A673 (cell line): ENCODE data around the gene LARGE1. TPM values are rescaled to one million over a fixed set of nuclear protein-coding genes. Genes with fewer than 3 reads are reported as not detected.

ENCODE experiments used
- Bru-seq: library from RNA; stranded (reverse); fragments of 400-500 nt; gene quantifications from one replicate; lab custom pipeline; 2021; lab: Mats Ljungman, UMichigan
- BruChase-seq, 2 experiments: library from RNA; stranded (reverse); fragments of 400-500 nt; gene quantifications; one replicate each; lab custom pipeline; 2021; lab: Mats Ljungman, UMichigan
- BruUV-seq: library from RNA; stranded (reverse); fragments of 400-500 nt; replicated peaks from 2 replicates; lab custom pipeline; 2021; lab: Mats Ljungman, UMichigan
- CTCF ChIA-PET: fragments of 300-600 bp; sonication (Branson Sonifier 250); formaldehyde crosslinking; loops from one replicate; lab custom pipeline; 2022; ENCODE audit warnings: antibody characterized with exemption; lab: Charles Lee
- POLR2A ChIA-PET: fragments of 300-600 bp; sonication (Branson Sonifier 250); formaldehyde crosslinking; loops from one replicate; lab custom pipeline; 2022; ENCODE audit warnings: antibody characterized with exemption; ENCODE audit not compliant: low non-redundant PET; lab: Charles Lee
- DNase-seq: peaks from one replicate; pipeline ENCODE4 v3.0.0-alpha.2; 2015; ENCODE audit warnings: low spot score
- H3K27ac ChIP-seq: fragments of 200-600 bp; sonication (generic); 2 replicates; pipeline ENCODE4 v1.5.1; 2016; ENCODE audit warnings: mixed run types, low read depth, mild to moderate bottlenecking, mixed read lengths, antibody characterized with exemption, low read length; ENCODE audit not compliant: poor library complexity, severe bottlenecking
- H3K27me3 ChIP-seq: fragments of 200-600 bp; sonication (generic); replicated peaks from 2 replicates; pipeline ENCODE4 v1.6.1; 2017; ENCODE audit warnings: mixed run types, low read depth, mild to moderate bottlenecking, mixed read lengths, antibody characterized with exemption, low read length; ENCODE audit not compliant: insufficient read depth, poor library complexity
- H3K36me3 ChIP-seq: fragments of 200-600 bp; sonication (generic); 2 replicates; pipeline ENCODE4 v1.6.1; 2016; ENCODE audit warnings: mixed run types, mild to moderate bottlenecking, mixed read lengths, antibody characterized with exemption, low read length; ENCODE audit not compliant: insufficient read depth, poor library complexity, severe bottlenecking
- H3K4me1 ChIP-seq: fragments of 200-600 bp; sonication (generic); 2 replicates; pipeline ENCODE4 v1.6.1; 2017; ENCODE audit warnings: mixed run types, mild to moderate bottlenecking, mixed read lengths, antibody characterized with exemption, low read length; ENCODE audit not compliant: insufficient read depth, poor library complexity, severe bottlenecking
- H3K4me3 ChIP-seq: fragments of 200-600 bp; sonication (generic); 2 replicates; pipeline ENCODE4 v1.5.1; 2016; ENCODE audit warnings: low read depth, mixed run types, mild to moderate bottlenecking, mixed read lengths, low read length; ENCODE audit not compliant: poor library complexity, severe bottlenecking
- H3K9me3 ChIP-seq: fragments of 200-600 bp; sonication (generic); 2 replicates; pipeline ENCODE4 v1.6.1; 2016; ENCODE audit warnings: mixed run types, low read depth, mild to moderate bottlenecking, mixed read lengths, antibody characterized with exemption, low read length; ENCODE audit not compliant: poor library complexity, severe bottlenecking
- EZH2 ChIP-seq: fragments of 200-600 bp; sonication (generic); IDR thresholded peaks from 2 replicates; pipeline ENCODE4 v1.6.1; 2017; ENCODE audit warnings: borderline replicate concordance, low read depth, mild to moderate bottlenecking, mixed read lengths, antibody characterized with exemption, low read length; ENCODE audit not compliant: poor library complexity, severe bottlenecking
- intact Hi-C: fragments of 100-400 bp; cut with micrococcal nuclease; formaldehyde crosslinking; loops from one replicate; pipeline ENCODE4 v1.10.0; 2022; ENCODE audit not compliant: unreplicated experiment
- long read RNA-seq: library from polyadenylated mRNA; stranded (forward); transcript quantifications from one replicate; pipeline ENCODE4 v2.0.0, GENCODE V29; 2022
- total RNA-seq: library from RNA; stranded (reverse); gene quantifications from 2 replicates; pipeline ENCODE4 v1.2.3, GENCODE V29; 2021
- TF ChIP-seq, protein P1 (sequence below): fragments of 300-800, 200-600 bp; sonication (generic); conservative IDR thresholded peaks from 2 replicates; pipeline ENCODE4 v1.5.1; 2017; ENCODE audit warnings: low read depth, mild to moderate bottlenecking, antibody characterized with exemption, low read length, moderate library complexity, mixed read lengths

LARGE1 gene
- total RNA-seq, result not detected in 2 replicates
- Bru-seq, nascent RNA, result not detected
- percentile 0 among the genes with signal in this experiment for BruChase-seq, experiment 1, labeled RNA remaining after a 2-hour chase
- percentile 1 among the genes with signal in this experiment for BruChase-seq, experiment 2, labeled RNA remaining after a 6-hour chase
- long read RNA-seq, result 0 reads

DNA sequence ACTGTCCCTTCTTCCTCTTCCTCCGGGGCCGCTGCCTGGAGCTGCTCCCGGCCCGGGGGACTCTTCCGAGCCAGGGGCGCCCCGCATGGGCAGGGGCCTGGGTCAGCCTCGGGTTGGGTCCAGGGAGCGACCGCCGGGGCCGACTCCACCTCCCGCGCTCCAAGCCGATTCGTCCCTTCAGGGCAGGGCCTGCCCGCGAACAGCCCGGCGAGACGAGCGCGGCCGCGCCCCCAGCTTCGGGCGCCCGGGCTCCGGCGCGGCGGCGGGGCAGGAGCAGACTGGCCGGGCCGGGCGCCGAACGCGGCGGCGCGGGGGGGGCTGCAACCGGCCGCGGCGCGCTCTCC is at the start of gene LARGE1:
Gene LARGE1, minus strand, starts transcription at position 280 of the 344 bp plus-strand sequence.
- Histone ChIP-seq H3K4me1 (no peaks in the 10 kb centered on the region), H3K9me3 (no peaks in the 10 kb centered on the region), H3K36me3 (no peaks in the 10 kb centered on the region), H3K27me3 (peaks cover 42% of the 10 kb centered on the region), H3K4me3 (no peak within 1 kb of the TSS), H3K27ac (no peak within 1 kb of the TSS)
- intact Hi-C loops, result loop anchor here (10.0 kb wide), 1 partner anchor 1105 kb away; no protein-coding TSS in a partner anchor
- TF ChIP-seq, protein P1, sequence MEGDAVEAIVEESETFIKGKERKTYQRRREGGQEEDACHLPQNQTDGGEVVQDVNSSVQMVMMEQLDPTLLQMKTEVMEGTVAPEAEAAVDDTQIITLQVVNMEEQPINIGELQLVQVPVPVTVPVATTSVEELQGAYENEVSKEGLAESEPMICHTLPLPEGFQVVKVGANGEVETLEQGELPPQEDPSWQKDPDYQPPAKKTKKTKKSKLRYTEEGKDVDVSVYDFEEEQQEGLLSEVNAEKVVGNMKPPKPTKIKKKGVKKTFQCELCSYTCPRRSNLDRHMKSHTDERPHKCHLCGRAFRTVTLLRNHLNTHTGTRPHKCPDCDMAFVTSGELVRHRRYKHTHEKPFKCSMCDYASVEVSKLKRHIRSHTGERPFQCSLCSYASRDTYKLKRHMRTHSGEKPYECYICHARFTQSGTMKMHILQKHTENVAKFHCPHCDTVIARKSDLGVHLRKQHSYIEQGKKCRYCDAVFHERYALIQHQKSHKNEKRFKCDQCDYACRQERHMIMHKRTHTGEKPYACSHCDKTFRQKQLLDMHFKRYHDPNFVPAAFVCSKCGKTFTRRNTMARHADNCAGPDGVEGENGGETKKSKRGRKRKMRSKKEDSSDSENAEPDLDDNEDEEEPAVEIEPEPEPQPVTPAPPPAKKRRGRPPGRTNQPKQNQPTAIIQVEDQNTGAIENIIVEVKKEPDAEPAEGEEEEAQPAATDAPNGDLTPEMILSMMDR, result no peak
- no peak for TF ChIP-seq EZH2
- ChIA-PET CTCF (no interaction called here), POLR2A (no interaction called here)
- DNase-seq, result no peak
- no TSS peak for BruUV-seq

DNA sequence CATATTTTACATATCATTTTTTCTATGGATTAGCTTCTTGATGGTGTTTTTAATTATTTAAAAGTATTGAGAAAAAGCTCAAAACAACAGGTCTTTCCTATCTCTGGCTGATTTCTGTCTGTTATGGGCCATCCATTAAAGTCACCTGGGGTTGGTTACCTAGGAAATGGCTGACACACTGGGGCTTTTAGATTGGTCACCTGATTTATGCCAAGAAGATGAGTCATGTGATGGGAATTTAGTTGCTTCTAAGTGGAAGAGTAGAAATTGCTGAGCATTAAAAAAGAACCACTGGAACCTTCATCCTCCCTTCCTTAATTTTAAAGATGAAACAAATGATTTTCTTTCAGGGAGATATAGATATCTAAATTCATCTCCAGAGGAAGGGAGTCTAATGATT is 48.8 kb upstream of the LARGE1 start:
- peaks cover 30% of the 10 kb centered on the region for H3K9me3 ChIP-seq
- no peaks in the 10 kb centered on the region for H3K36me3 ChIP-seq
- TF ChIP-seq, protein P1, result no peak
- TF ChIP-seq EZH2, result no peak
- DNase-seq, result no peak
- ChIA-PET CTCF (no interaction called here), POLR2A (no interaction called here)
- H3K27ac ChIP-seq, result no peak overlapping the region
- intact Hi-C loops, result no loop called here
- no peaks in the 10 kb centered on the region for H3K27me3 ChIP-seq
- no peak overlapping the region for H3K4me3 ChIP-seq
- BruUV-seq, result no TSS peak
- no peaks in the 10 kb centered on the region for H3K4me1 ChIP-seq

DNA sequence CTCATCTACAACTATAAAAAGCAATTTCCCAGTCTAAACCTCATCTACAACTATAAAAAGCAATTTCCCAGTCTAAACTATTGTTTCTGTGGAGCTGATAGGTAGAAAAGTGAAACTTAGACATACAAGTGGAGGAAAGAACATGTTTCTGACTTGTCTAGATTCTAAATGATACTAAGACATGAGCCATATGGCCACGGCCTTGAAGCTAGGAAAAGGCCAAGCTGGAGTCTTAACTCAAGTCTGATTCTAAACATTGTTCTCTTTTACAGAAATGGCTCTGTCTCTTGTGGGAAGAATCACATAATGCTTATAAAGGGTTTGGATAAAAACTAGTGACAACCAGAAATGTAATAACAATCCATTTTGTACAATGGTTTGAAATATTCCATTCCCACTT is 43.8 kb upstream of the LARGE1 start:
- CTCF ChIA-PET, result no interaction called here

More for the DNA sequence above, 43.8 kb upstream of the LARGE1 start:
- no TSS peak for BruUV-seq
- Histone ChIP-seq H3K4me1 (no peaks in the 10 kb centered on the region), H3K36me3 (no peaks in the 10 kb centered on the region), H3K9me3 (peaks cover 12% of the 10 kb centered on the region), H3K27me3 (no peaks in the 10 kb centered on the region), H3K4me3 (no peak overlapping the region), H3K27ac (no peak overlapping the region)
- POLR2A ChIA-PET, result no interaction called here
- TF ChIP-seq, protein P1, result no peak
- TF ChIP-seq EZH2, result no peak
- DNase-seq, result no peak
- intact Hi-C loops, result no loop called here
